Cardiac atrium fibroblast (primary cell): ENCODE data around the gene NOSIP. TPM values are rescaled to one million over a fixed set of nuclear protein-coding genes. Genes with fewer than 3 reads are reported as not detected.

Experiments
- total RNA-seq: library from RNA; depleted of rRNA; stranded (reverse); fragments of >200 nt; gene quantifications from 2 replicates; pipeline ENCODE4 v1.2.3, GENCODE V29; 2015

NOSIP gene
- total RNA-seq, result 56.3 and 65.0 TPM in 2 replicates

GRCh38 chr19:49580264-49581006, at the start of gene NOSIP:
NOSIP (minus strand) TSS chr19:49580556; CDS start chr19:49560691, 19,865 bp downstream.

DNA sequence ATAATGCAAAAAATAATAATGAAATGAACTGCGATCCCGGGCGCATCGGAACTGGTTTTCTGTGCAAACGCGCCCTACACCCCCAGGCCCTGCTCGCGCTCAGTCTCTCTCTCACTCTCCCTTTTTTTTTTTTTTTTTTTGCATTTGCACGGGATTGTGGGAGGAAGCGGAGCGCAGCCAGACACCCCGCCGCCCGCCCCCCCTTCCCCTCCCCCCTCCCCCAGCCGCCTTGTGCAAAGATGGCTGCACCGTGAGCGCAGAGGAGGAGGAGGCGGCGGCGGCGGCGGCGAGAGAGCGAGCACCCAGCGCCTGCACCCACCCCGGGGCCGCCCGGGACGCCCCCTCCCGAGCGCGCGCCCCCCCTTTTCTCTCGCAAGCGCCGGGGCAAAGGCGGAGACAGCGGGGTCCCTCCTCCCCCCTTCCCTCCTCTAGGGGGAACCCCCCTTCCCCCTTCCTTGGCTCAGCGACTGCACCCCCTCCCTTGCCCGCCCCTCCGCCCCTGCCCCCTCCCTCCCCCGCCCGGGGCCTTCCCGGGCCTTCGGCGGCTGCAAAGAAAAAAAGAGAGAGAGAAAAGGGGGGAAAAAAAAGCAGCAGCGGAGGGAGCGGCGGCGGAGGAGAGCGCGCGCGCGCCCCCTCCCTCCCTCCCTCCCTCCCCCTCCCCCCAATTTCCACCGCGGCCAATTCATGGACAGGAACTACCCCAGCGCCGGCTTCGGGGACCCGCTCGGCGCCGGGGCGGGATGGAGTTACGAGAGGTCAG, 10.8 kb upstream of the NOSIP start, which contains the start of gene PRR12:
TSS of gene PRR12 (plus strand) at position 212 of the 760 bp plus-strand sequence. CDS start at position 685, 473 bp downstream.

GRCh38 chr19:49581007-49581508, 702 bp upstream of the NOSIP start, which contains the start of gene PRRG2:
PRRG2 (plus strand) TSS chr19:49581316; CDS start chr19:49583220, 1,904 bp downstream.

Other genes with a start within 250 kb of the NOSIP start
- not detected in 2 replicates for gene CD37, start 245.2 kb downstream of the NOSIP start, total RNA-seq
- 27.6 and 32.1 TPM in 2 replicates for gene TEAD2, start 218.1 kb downstream of the NOSIP start, total RNA-seq
- gene DKKL1, start 216.7 kb downstream of the NOSIP start, total RNA-seq, result 0.36 TPM in 1 of 2 replicates, not detected in the other
- gene KASH5, start 192.3 kb downstream of the NOSIP start, total RNA-seq, result not detected in 2 replicates
- gene PTH2, start 157.1 kb downstream of the NOSIP start, total RNA-seq, result not detected in 2 replicates
- not detected in 2 replicates for gene GFY, start 155.2 kb downstream of the NOSIP start, total RNA-seq
- gene SLC17A7, start 139.0 kb downstream of the NOSIP start, total RNA-seq, result not detected in 2 replicates
- gene PIH1D1, start 128.7 kb downstream of the NOSIP start, total RNA-seq, result 71.0 and 89.9 TPM in 2 replicates
- gene ALDH16A1, start 127.3 kb downstream of the NOSIP start, total RNA-seq, result 31.1 and 48.8 TPM in 2 replicates
- gene FLT3LG, start 106.3 kb downstream of the NOSIP start, total RNA-seq, result 3.2 and 5.0 TPM in 2 replicates
- gene RPL13A, start 92.9 kb downstream of the NOSIP start, total RNA-seq, result 3,850 and 3,885 TPM in 2 replicates
- 4,588 and 4,689 TPM in 2 replicates for gene RPS11, start 84.1 kb downstream of the NOSIP start, total RNA-seq
- 130 and 246 TPM in 2 replicates for gene FCGRT, start 67.9 kb downstream of the NOSIP start, total RNA-seq
- gene RCN3, start 52.6 kb downstream of the NOSIP start, total RNA-seq, result 274 and 377 TPM in 2 replicates
- not detected in 2 replicates for gene PRRG2, start 760 bp upstream of the NOSIP start, total RNA-seq
- 4.4 and 5.2 TPM in 2 replicates for gene PRR12, start 10.6 kb upstream of the NOSIP start, total RNA-seq
- gene RRAS, start 59.6 kb upstream of the NOSIP start, total RNA-seq, result 108 and 112 TPM in 2 replicates
- 21.1 and 25.8 TPM in 2 replicates for gene SCAF1, start 61.7 kb upstream of the NOSIP start, total RNA-seq
- gene IRF3, start 85.3 kb upstream of the NOSIP start, total RNA-seq, result 52.7 and 69.3 TPM in 2 replicates
- gene BCL2L12, start 85.4 kb upstream of the NOSIP start, total RNA-seq, result 7.8 and 12.5 TPM in 2 replicates
- gene PRMT1, start 96.7 kb upstream of the NOSIP start, total RNA-seq, result 248 and 251 TPM in 2 replicates
- 0.72 TPM in 1 of 2 replicates, not detected in the other for gene ADM5, start 109.0 kb upstream of the NOSIP start, total RNA-seq
- 8.8 and 11.2 TPM in 2 replicates for gene CPT1C, start 110.6 kb upstream of the NOSIP start, total RNA-seq
- gene TSKS, start 182.8 kb upstream of the NOSIP start, total RNA-seq, result 0.54 and 0.65 TPM in 2 replicates
- 189 and 206 TPM in 2 replicates for gene AP2A1, start 186.4 kb upstream of the NOSIP start, total RNA-seq
- gene FUZ, start 232.7 kb upstream of the NOSIP start, total RNA-seq, result 12.2 and 15.2 TPM in 2 replicates
- gene MED25, start 237.7 kb upstream of the NOSIP start, total RNA-seq, result 20.3 and 20.9 TPM in 2 replicates